H1 (cell line): Measurements from ENCODE around the gene TTC39A. TPM values are rescaled to one million over a fixed set of nuclear protein-coding genes. Genes with fewer than 3 reads are reported as not detected.

Experiments used
- CTCF ChIA-PET: fragments of 300-600 bp; sonication (Branson Sonifier 250); formaldehyde crosslinking; loops from one replicate; lab custom pipeline; 2021; ENCODE audit not compliant: partially characterized antibody; lab: Charles Lee
- POLR2A ChIA-PET: fragments of 300-600 bp; sonication (Branson Sonifier 250); formaldehyde crosslinking; loops from one replicate; lab custom pipeline; 2021; ENCODE audit warnings: inconsistent platforms; ENCODE audit not compliant: partially characterized antibody; lab: Charles Lee
- DNase-seq, 2 experiments: peaks; one replicate each; pipeline versions ENCODE4 v3.0.0 to v3.0.0-alpha.2; 2010 to 2022; ENCODE audit warnings: low spot score in 2 of 2, low read depth in 1 of 2, mixed read lengths in 1 of 2
- FAIRE-seq: peaks from 2 replicates; lab custom pipeline; 2011; peaks lifted over from hg19 to GRCh38; lab: Jason Lieb, UNC
- H2AFZ ChIP-seq: 2 replicates; pipeline ENCODE4 v1.8.1; 2012; ENCODE audit warnings: low read length, inconsistent platforms
- H2AK5ac ChIP-seq: 2 replicates; pipeline ENCODE4 v1.6.1; 2013; ENCODE audit warnings: low read depth, low read length
- H2BK120ac ChIP-seq: replicated peaks from 2 replicates; pipeline ENCODE3; 2013; ENCODE audit warnings: low read depth, low read length, inconsistent platforms
- H2BK12ac ChIP-seq: 2 replicates; pipeline ENCODE4 v1.6.1; 2013; ENCODE audit warnings: low read depth, low read length
- H2BK15ac ChIP-seq: 2 replicates; pipeline ENCODE4 v1.6.1; 2013; ENCODE audit warnings: low read length
- H2BK20ac ChIP-seq: 2 replicates; pipeline ENCODE4 v1.6.1; 2013; ENCODE audit warnings: low read length
- H2BK5ac ChIP-seq: 2 replicates; pipeline ENCODE4 v1.6.1; 2013; ENCODE audit warnings: low read depth, low read length
- H3K14ac ChIP-seq: 2 replicates; pipeline ENCODE4 v1.6.1; 2013; ENCODE audit warnings: inconsistent platforms; ENCODE audit not compliant: insufficient read length
- H3K18ac ChIP-seq: 2 replicates; pipeline ENCODE4 v1.6.1; 2013; ENCODE audit warnings: low read length; ENCODE audit errors: extremely low read depth
- H3K23ac ChIP-seq: 2 replicates; pipeline ENCODE4 v1.6.1; 2013; ENCODE audit warnings: inconsistent platforms; ENCODE audit not compliant: insufficient read length
- H3K23me2 ChIP-seq: 2 replicates; pipeline ENCODE4 v1.6.1; 2013; ENCODE audit warnings: low read depth, low read length
- H3K27ac ChIP-seq: 2 replicates; pipeline ENCODE4 v1.6.1; 2011; ENCODE audit warnings: low read depth, low read length, inconsistent platforms
- H3K27me3 ChIP-seq, 4 experiments: replicated peaks in 1 of 4; 1 replicate in 1 of 4; 2 replicates in 3 of 4; pipeline versions ENCODE4 v1.6.1 to v1.8.1; 2011 to 2013; ENCODE audit warnings: low read length in 3 of 4, mild to moderate bottlenecking in 3 of 4, inconsistent platforms in 2 of 4, mixed read lengths in 2 of 4, moderate library complexity in 1 of 4; ENCODE audit not compliant: control insufficient read depth in 3 of 4, insufficient read depth in 3 of 4; ENCODE audit errors: extremely low read depth in 1 of 4
- H3K36me3 ChIP-seq, 4 experiments: 2 replicates each; pipeline versions ENCODE4 v1.6.1 to v1.8.1; 2011 to 2013; ENCODE audit warnings: mild to moderate bottlenecking in 4 of 4, low read length in 3 of 4, moderate library complexity in 2 of 4, control low read depth in 1 of 4, inconsistent platforms in 1 of 4; ENCODE audit not compliant: insufficient read depth in 4 of 4, control insufficient read depth in 2 of 4
- H3K4ac ChIP-seq: replicated peaks from 2 replicates; pipeline ENCODE3; 2013; ENCODE audit warnings: low read length, low read depth, mixed read lengths, inconsistent platforms; ENCODE audit not compliant: insufficient read length
- H3K4me1 ChIP-seq, 4 experiments: replicated peaks in 1 of 4; 1 replicate in 1 of 4; 2 replicates in 3 of 4; pipeline versions ENCODE4 v1.6.1 to v1.8.1; 2011 to 2013; ENCODE audit warnings: low read length in 3 of 4, inconsistent platforms in 2 of 4, mixed read lengths in 1 of 4; ENCODE audit not compliant: insufficient read depth in 4 of 4, control insufficient read depth in 3 of 4
- H3K4me2 ChIP-seq, 2 experiments: 2 replicates each; pipeline versions ENCODE4 v1.6.1 to v1.8.1; 2011 to 2013; ENCODE audit warnings: low read depth in 2 of 2, low read length in 2 of 2, control low read depth in 1 of 2, inconsistent platforms in 1 of 2, mild to moderate bottlenecking in 1 of 2; ENCODE audit not compliant: insufficient read depth in 1 of 2
- H3K4me3 ChIP-seq, 4 experiments: fragments of 200-600, 300-600 bp in 1 of 4; sonication (generic), shearing (Covaris generic), sonication (Bioruptor Twin) in 1 of 4; 2 replicates each; pipeline versions ENCODE4 v1.5.1 to v1.8.1; 2011 to 2016; ENCODE audit warnings: low read length in 4 of 4, low read depth in 3 of 4, control low read depth in 2 of 4, inconsistent platforms in 2 of 4, mild to moderate bottlenecking in 2 of 4, mixed read lengths in 1 of 4, moderate library complexity in 1 of 4; ENCODE audit not compliant: insufficient read depth in 2 of 4; ENCODE audit errors: extremely low read depth in 1 of 4
- H3K56ac ChIP-seq: replicated peaks from 2 replicates; pipeline ENCODE3; 2013; ENCODE audit warnings: low read depth, mild to moderate bottlenecking, mixed read lengths, low read length, inconsistent platforms; ENCODE audit not compliant: insufficient read length
- H3K79me1 ChIP-seq: 2 replicates; pipeline ENCODE4 v1.6.1; 2013; ENCODE audit warnings: low read depth, low read length, control low read depth
- H3K79me2 ChIP-seq, 2 experiments: 2 replicates each; pipeline versions ENCODE4 v1.6.1 to v1.8.1; 2012 to 2013; ENCODE audit warnings: low read length in 2 of 2, mild to moderate bottlenecking in 2 of 2, inconsistent platforms in 1 of 2; ENCODE audit not compliant: insufficient read depth in 2 of 2, control insufficient read depth in 1 of 2
- H3K9ac ChIP-seq, 4 experiments: replicated peaks in 1 of 4; 1 replicate in 1 of 4; 2 replicates in 3 of 4; pipeline versions ENCODE4 v1.6.1 to v1.8.1; 2011 to 2013; ENCODE audit warnings: low read depth in 3 of 4, low read length in 3 of 4, control low read depth in 2 of 4, mild to moderate bottlenecking in 2 of 4, moderate library complexity in 2 of 4, inconsistent platforms in 1 of 4; ENCODE audit errors: extremely low read depth in 1 of 4
- H3K9me3 ChIP-seq, 2 experiments: 2 replicates each; pipeline versions ENCODE4 v1.6.1 to v1.8.1; 2012 to 2013; ENCODE audit warnings: mild to moderate bottlenecking in 2 of 2, moderate library complexity in 2 of 2, control low read depth in 1 of 2, inconsistent platforms in 1 of 2, low read depth in 1 of 2, low read length in 1 of 2, mixed read lengths in 1 of 2; ENCODE audit not compliant: insufficient read depth in 2 of 2
- H4K20me1 ChIP-seq, 2 experiments: replicated peaks in 1 of 2; 2 replicates each; pipeline versions ENCODE3 to v1.8.1; 2011 to 2013; ENCODE audit warnings: inconsistent platforms in 2 of 2, low read length in 2 of 2, mild to moderate bottlenecking in 1 of 2; ENCODE audit not compliant: insufficient read depth in 2 of 2, control insufficient read depth in 1 of 2
- H4K5ac ChIP-seq: 2 replicates; pipeline ENCODE4 v1.6.1; 2013; ENCODE audit warnings: low read length, low read depth, mixed read lengths, inconsistent platforms; ENCODE audit not compliant: insufficient read length
- H4K8ac ChIP-seq: 2 replicates; pipeline ENCODE4 v1.8.0; 2013; ENCODE audit warnings: mild to moderate bottlenecking, moderate library complexity, low read length, inconsistent platforms; ENCODE audit not compliant: insufficient read depth; ENCODE audit errors: extremely low read depth
- H4K91ac ChIP-seq: replicated peaks from 2 replicates; pipeline ENCODE3; 2013; ENCODE audit warnings: low read length, mixed read lengths, inconsistent platforms; ENCODE audit not compliant: insufficient read length
- ASH2L ChIP-seq: fragments of 200-600, 300-600 bp; sonication (generic); IDR thresholded peaks from one replicate; pipeline ENCODE4 v1.7.1; 2017; ENCODE audit warnings: low read length
- ATF2 ChIP-seq: IDR thresholded peaks from 2 replicates; pipeline ENCODE4 v1.6.1; 2012; ENCODE audit warnings: low read length, inconsistent platforms
- CEBPB ChIP-seq: IDR thresholded peaks from 2 replicates; pipeline ENCODE4 v1.6.1; 2012; ENCODE audit warnings: low read depth, low read length
- CHD1 ChIP-seq: IDR thresholded peaks from 2 replicates; pipeline ENCODE4 v1.6.1; 2012; ENCODE audit warnings: low read depth, low read length, improper control_type of control experiment
- CHD2 ChIP-seq: IDR thresholded peaks from 2 replicates; pipeline ENCODE4 v1.6.1; 2012; ENCODE audit warnings: low read length, improper control_type of control experiment
- EZH2 ChIP-seq: fragments of 200-600 bp; sonication (generic); IDR thresholded peaks from 2 replicates; pipeline ENCODE4 v1.7.1; 2012; ENCODE audit warnings: low read depth, mild to moderate bottlenecking, moderate library complexity, low read length, inconsistent platforms; ENCODE audit not compliant: severe bottlenecking
- KDM1A ChIP-seq: fragments of 200-600, 300-600 bp; sonication (generic); IDR thresholded peaks from 2 replicates; pipeline ENCODE4 v1.7.1; 2016; ENCODE audit warnings: mild to moderate bottlenecking, low read length, borderline replicate concordance
- POLR2A ChIP-seq, 2 experiments: IDR thresholded peaks; 1 replicate in 1 of 2; 2 replicates in 1 of 2; pipeline ENCODE4 v1.6.1; 2011; ENCODE audit warnings: low read depth in 2 of 2, low read length in 2 of 2, mild to moderate bottlenecking in 2 of 2; ENCODE audit errors: control extremely low read depth in 1 of 2
- POLR2AphosphoS5 ChIP-seq: IDR thresholded peaks from 2 replicates; pipeline ENCODE4 v1.6.1; 2011; ENCODE audit warnings: low read depth, low read length
- RNF2 ChIP-seq: fragments of 200-900, 300-1000 bp; sonication (generic); IDR thresholded peaks from 2 replicates; pipeline ENCODE4 v1.7.1; 2016; ENCODE audit warnings: borderline replicate concordance, low read depth, mild to moderate bottlenecking, antibody characterized with exemption, low read length; ENCODE audit not compliant: poor library complexity, severe bottlenecking; ENCODE audit errors: missing control alignments
- SIX5 ChIP-seq: IDR thresholded peaks from 2 replicates; pipeline ENCODE4 v1.6.1; 2011; ENCODE audit warnings: mild to moderate bottlenecking, low read depth, low read length
- SRF ChIP-seq: IDR thresholded peaks from 2 replicates; pipeline ENCODE4 v1.6.1; 2011; ENCODE audit warnings: mild to moderate bottlenecking, low read depth, low read length, moderate library complexity
- TAF1 ChIP-seq: IDR thresholded peaks from 2 replicates; pipeline ENCODE4 v1.6.1; 2011; ENCODE audit warnings: mild to moderate bottlenecking, low read depth, low read length
- TAF7 ChIP-seq: optimal IDR thresholded peaks from 2 replicates; pipeline ENCODE3; 2011; ENCODE audit warnings: low read depth, mild to moderate bottlenecking, inconsistent platforms, low read length, moderate library complexity, borderline replicate concordance
- whole genome bisulfite sequencing, 2 experiments: shearing (Covaris generic) in 1 of 2; methylation state at CpG; one replicate each; pipeline versions ENCODE4 v1.1.6 to v1.1.7; 2013 to 2015; ENCODE audit warnings: low lambda C conversion rate in 2 of 2, mixed read lengths in 2 of 2, inconsistent platforms in 1 of 2, low coverage in 1 of 2, missing lambda C conversion rate in 1 of 2; ENCODE audit not compliant: insufficient replicate concordance in 2 of 2, insufficient coverage in 1 of 2, insufficient read length in 1 of 2; ENCODE audit errors: extremely low coverage in 1 of 2, missing lambda C conversion rate in 1 of 2; 5-methylcytosine and 5-hydroxymethylcytosine counted together
- polyA plus RNA-seq, 7 experiments: library from polyadenylated mRNA; depleted of rRNA in 3 of 7; stranded (reverse) in 5 of 7; unstranded in 2 of 7; fragments of >200 nt in 5 of 7; fragments of 200-250 nt in 2 of 7; gene quantifications; 1 replicate in 5 of 7; 2 replicates in 1 of 7; 4 replicates in 1 of 7; pipeline versions ENCODE4 v1.2.1 to v1.2.3, GENCODE V29; 2011 to 2013; ENCODE audit warnings: missing spikeins in 2 of 7, mixed read lengths in 2 of 7
- total RNA-seq: library from RNA; stranded (reverse); fragmentation: NEBNext Ultra II Directional; extraction: Animal tissue kit (Norgen Biotek cat#: 25700); gene quantifications from 2 replicates; pipeline ENCODE4 v1.2.1, GENCODE V29; 2021

The TTC39A gene
- total and polyA plus RNA-seq, 2 of the 8 experiments (the other 6 are each of a cell fraction or from before 2014, with no cell fraction given), result 5.5 to 5.8 TPM

- no peak overlapping the region for H2BK5ac ChIP-seq
- DNase-seq, result no peak
- H4K5ac ChIP-seq, result no peak overlapping the region
- H3K4ac ChIP-seq, result no peak overlapping the region
- H4K8ac ChIP-seq, result no peak overlapping the region
- H3K79me1 ChIP-seq, result peaks cover 7% of the 10 kb centered on the region
- no peak overlapping the region for H3K56ac ChIP-seq
- no peak overlapping the region for H2BK12ac ChIP-seq
- WGBS, 2 experiments, result 94% methylated on average over 5 of the region's 5 CpGs; no CpG with 5 or more reads in 1 of the 2 experiments
- H3K4me3 ChIP-seq, result no peak overlapping the region
- H3K4me1 ChIP-seq, result no peaks in the 10 kb centered on the region
- H2AFZ ChIP-seq, result no peak overlapping the region
- no peak overlapping the region for H3K18ac ChIP-seq
- ChIA-PET POLR2A (interaction anchor here (1.5 to 1.6 kb wide), 2 partner anchors 12 to 17 kb away, joined by 4 to 5 read pairs; no protein-coding TSS in a partner anchor), CTCF (interaction anchor here (1.0 kb wide), 1 partner anchor 17 kb away, joined by 3 read pairs; the partner anchor contains the start of gene RNF11)
- H3K4me2 ChIP-seq, result no peak overlapping the region
- H3K14ac ChIP-seq, result no peak overlapping the region
- H2BK120ac ChIP-seq, result no peak overlapping the region
- H2AK5ac ChIP-seq, result no peak overlapping the region
- no peak overlapping the region for H3K9ac ChIP-seq
- no peak overlapping the region for H2BK15ac ChIP-seq
- no peak overlapping the region for H3K27ac ChIP-seq
- no peak overlapping the region for H2BK20ac ChIP-seq
- H3K79me2 ChIP-seq, result peaks cover 0 to 72% of the 10 kb centered on the region in 2 experiments; a peak in 2 of 4 replicates
- H3K36me3 ChIP-seq, result no peaks in the 10 kb centered on the region
- no peak for FAIRE-seq
- H3K27me3 ChIP-seq, result no peaks in the 10 kb centered on the region
- peaks cover 2 to 4% of the 10 kb centered on the region in 2 experiments for H4K20me1 ChIP-seq
- no peaks in the 10 kb centered on the region for H3K9me3 ChIP-seq
- no peak overlapping the region for H3K23ac ChIP-seq
- no peaks in the 10 kb centered on the region for H3K23me2 ChIP-seq
- no peak overlapping the region for H4K91ac ChIP-seq
- TF ChIP-seq ASH2L (no peak), POLR2A (IDR thresholded peaks at IDR 0.05; ENCODE audit: control extremely low read depth in 1 of 2, low read depth in 2 of 2, low read length in 2 of 2) (no peak), TAF1 (no peak), SIX5 (no peak), CHD1 (no peak), POLR2AphosphoS5 (no peak), EZH2 (no peak), KDM1A (no peak), RNF2 (no peak), TAF7 (no peak), CEBPB (no peak), CHD2 (no peak), SRF (no peak), ATF2 (no peak)
These were observed 76.7 kb downstream of the TTC39A start for GRCh38 chr1:51253691-51254090.
